CD8-positive, alpha-beta memory T cell (primary cell): ENCODE results near the gene CCDC32. TPM values are rescaled to one million over a fixed set of nuclear protein-coding genes. Genes with fewer than 3 reads are reported as not detected.
A peak's percentile ranks its signal among the peaks of the same experiment; 100 is the strongest.

Experiments used
- CTCF ChIA-PET: fragments of 350-600 bp; sonication (Branson Sonifier 250); formaldehyde crosslinking; loops from one replicate; lab custom pipeline; 2021; ENCODE audit warnings: antibody characterized with exemption; lab: Charles Lee
- POLR2A ChIA-PET: fragments of 350-600 bp; sonication (Branson Sonifier 250); formaldehyde crosslinking; loops from one replicate; lab custom pipeline; 2021; ENCODE audit warnings: antibody characterized with exemption; lab: Charles Lee
- DNase-seq, 5 donors: peaks; one replicate each; pipeline versions ENCODE4 v3.0.0 to v3.0.0-alpha.2; 2020 to 2022; ENCODE audit warnings: mixed read lengths in 1 of 5
- H3K27ac ChIP-seq: one replicate; pipeline ENCODE4 v1.7.0; 2013; ENCODE audit warnings: low read depth, mild to moderate bottlenecking, low read length, moderate library complexity
- H3K27me3 ChIP-seq: 2 replicates; pipeline ENCODE4 v1.7.0; 2013; ENCODE audit warnings: low read length, mild to moderate bottlenecking; ENCODE audit not compliant: insufficient read depth, poor library complexity, severe bottlenecking
- H3K36me3 ChIP-seq: 2 replicates; pipeline ENCODE4 v1.7.0; 2013; ENCODE audit warnings: mild to moderate bottlenecking, low read length, moderate library complexity; ENCODE audit not compliant: insufficient read depth
- H3K4me1 ChIP-seq: 2 replicates; pipeline ENCODE4 v1.7.0; 2013; ENCODE audit warnings: mild to moderate bottlenecking, low read length, moderate library complexity; ENCODE audit not compliant: insufficient read depth
- H3K4me3 ChIP-seq: 2 replicates; pipeline ENCODE4 v1.7.0; 2013; ENCODE audit warnings: mild to moderate bottlenecking, low read length
- H3K9me3 ChIP-seq: 2 replicates; pipeline ENCODE4 v1.7.0; 2013; ENCODE audit warnings: mild to moderate bottlenecking, low read length
- H3K27ac Mint-ChIP-seq, 8 donors: one replicate each; pipeline ENCODE4 v1.8.0; 2020 to 2021; ENCODE audit warnings: mixed read lengths in 8 of 8, mild to moderate bottlenecking in 6 of 8, inconsistent platforms in 3 of 8, moderate library complexity in 3 of 8
- H3K27me3 Mint-ChIP-seq, 2 donors: one replicate each; pipeline ENCODE4 v1.8.0; 2020 to 2021; ENCODE audit warnings: mixed read lengths in 2 of 2, mild to moderate bottlenecking in 1 of 2, moderate library complexity in 1 of 2
- H3K36me3 Mint-ChIP-seq, 3 donors: one replicate each; pipeline ENCODE4 v1.8.0; 2020 to 2021; ENCODE audit warnings: mixed read lengths in 3 of 3, inconsistent platforms in 1 of 3, mild to moderate bottlenecking in 1 of 3
- H3K4me1 Mint-ChIP-seq, 3 donors: one replicate each; pipeline ENCODE4 v1.8.0; 2020 to 2021; ENCODE audit warnings: mixed read lengths in 3 of 3, inconsistent platforms in 1 of 3, mild to moderate bottlenecking in 1 of 3
- H3K4me3 Mint-ChIP-seq, 7 donors: one replicate each; pipeline ENCODE4 v1.8.0; 2020 to 2021; ENCODE audit warnings: mixed read lengths in 7 of 7, mild to moderate bottlenecking in 6 of 7, moderate library complexity in 4 of 7, inconsistent platforms in 2 of 7
- H3K9me3 Mint-ChIP-seq, 5 donors: one replicate each; pipeline ENCODE4 v1.8.0; 2020 to 2022; ENCODE audit warnings: mixed read lengths in 5 of 5, mild to moderate bottlenecking in 3 of 5, moderate library complexity in 2 of 5, inconsistent platforms in 1 of 5
- polyA plus RNA-seq: library from polyadenylated mRNA; unstranded; fragments of 300-500 nt; fragmentation: Illumina TruSeq; gene quantifications from one replicate; pipeline ENCODE4 v1.2.3, GENCODE V29; 2021
- total RNA-seq, 2 experiments: library from RNA; stranded (reverse); gene quantifications; one replicate each; pipeline ENCODE4 v1.2.3, GENCODE V29; 2021

CCDC32 gene
- total and polyA plus RNA-seq, 3 experiments from 2014 or later, result 31.4 to 42.2 (median 34.9) TPM

DNA sequence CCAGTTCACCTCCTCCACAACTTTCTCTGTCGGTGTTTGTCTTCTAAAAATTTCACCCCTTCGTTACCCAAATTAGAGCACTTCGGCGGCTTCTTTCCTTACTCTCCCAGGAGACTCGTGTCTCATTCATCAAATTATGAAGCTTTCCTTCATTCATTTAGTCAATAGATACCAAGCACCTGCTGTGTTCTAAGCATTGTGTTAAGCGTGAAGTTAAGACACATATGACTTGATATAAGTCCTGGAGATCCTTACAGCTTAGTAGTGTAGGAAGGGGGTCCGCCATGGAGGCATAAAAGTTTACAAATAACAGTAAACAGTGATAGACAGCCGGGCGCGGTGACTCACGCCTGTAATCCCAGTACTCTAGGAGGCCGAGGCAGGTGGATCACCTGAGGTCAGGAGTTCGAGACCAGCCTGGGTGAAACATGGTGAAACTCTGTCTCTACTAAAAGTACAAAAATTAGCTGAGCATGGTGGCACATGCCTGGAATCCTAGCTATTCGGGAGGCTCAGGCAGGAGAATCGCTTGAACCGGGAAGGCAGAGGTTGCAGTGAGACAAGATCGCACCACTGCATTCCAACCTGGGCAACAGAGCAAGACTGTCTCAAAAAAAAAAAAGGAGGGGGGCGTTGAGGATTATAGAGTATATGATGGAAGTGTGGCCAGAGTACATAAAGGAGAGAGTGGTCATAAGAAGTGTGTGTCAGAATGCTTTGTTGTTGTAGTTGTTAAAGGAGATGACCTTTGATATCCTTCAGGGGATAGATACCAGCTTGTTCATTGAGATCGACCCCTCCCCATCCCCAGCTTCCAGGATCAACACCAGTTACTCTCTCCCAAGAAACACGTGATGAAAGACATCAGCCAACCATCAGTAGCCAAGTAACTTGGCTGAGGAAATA is 744 bp upstream of the CCDC32 start:
- Mint-ChIP-seq H3K9me3 (no peaks in the 10 kb centered on the region), H3K27ac (peak overlapping the region; percentile 88 to 100 (median 98)), H3K27me3 (peaks cover 0 to 5% of the 10 kb centered on the region in 2 donors), H3K4me1 (peaks cover 37 to 75% (median 65%) of the 10 kb centered on the region in 3 donors), H3K4me3 (peak overlapping the region; percentile 87 to 97 (median 95)), H3K36me3 (peaks cover 0 to 37% (median 9%) of the 10 kb centered on the region in 3 donors)
- Histone ChIP-seq H3K4me1 (peaks cover 27% of the 10 kb centered on the region), H3K4me3 (peak overlapping the region; percentile 100), H3K27ac (peak overlapping the region; percentile 99), H3K36me3 (no peaks in the 10 kb centered on the region), H3K27me3 (no peaks in the 10 kb centered on the region), H3K9me3 (no peaks in the 10 kb centered on the region)
- ChIA-PET POLR2A (interaction anchor here (0.6 to 1.5 kb wide), 2 partner anchors 24 to 328 kb away, joined by 3 to 10 read pairs; no protein-coding TSS in a partner anchor), CTCF (interaction anchor here (0.7 to 2.9 kb wide), 5 partner anchors 25 to 329 kb away, joined by 3 to 20 read pairs (median 4); partner anchors contain the start of gene VPS18)
- DNase-seq, result no peak

DNA sequence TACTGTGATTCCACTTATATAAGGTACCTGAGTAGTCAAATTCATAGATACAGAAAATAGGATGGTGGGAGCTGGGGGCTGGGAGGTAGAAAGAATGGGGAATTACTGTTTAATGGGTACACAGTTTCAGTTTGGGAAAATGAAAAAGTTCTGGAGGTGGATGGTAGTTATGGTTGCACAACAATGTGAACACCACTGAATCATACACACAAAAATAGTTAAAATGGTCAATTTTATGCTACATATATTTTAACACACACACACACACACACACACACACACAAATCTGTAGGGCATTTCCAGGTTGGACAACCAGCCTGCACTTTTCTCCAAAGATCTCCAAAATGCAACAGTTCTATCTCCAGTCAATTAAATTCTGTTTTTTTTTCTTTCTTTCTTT is 1.4 kb downstream of the CCDC32 start:
- Histone ChIP-seq H3K4me3 (no peak overlapping the region), H3K4me1 (peaks cover 15% of the 10 kb centered on the region), H3K36me3 (no peaks in the 10 kb centered on the region), H3K27ac (no peak overlapping the region), H3K9me3 (no peaks in the 10 kb centered on the region), H3K27me3 (no peaks in the 10 kb centered on the region)
- no peak for DNase-seq
- POLR2A ChIA-PET, result no interaction called here
- Mint-ChIP-seq H3K4me1 (peaks cover 26 to 72% (median 69%) of the 10 kb centered on the region in 3 donors), H3K36me3 (peaks cover 0 to 41% (median 16%) of the 10 kb centered on the region in 3 donors), H3K27ac (peak overlapping the region in 7 of 8 donors; percentile 37 to 96 (median 82)), H3K4me3 (peak overlapping the region; percentile 50 to 97 (median 72)), H3K27me3 (peaks cover 0 to 5% of the 10 kb centered on the region in 2 donors), H3K9me3 (no peaks in the 10 kb centered on the region)
- CTCF ChIA-PET, result no interaction called here

DNA sequence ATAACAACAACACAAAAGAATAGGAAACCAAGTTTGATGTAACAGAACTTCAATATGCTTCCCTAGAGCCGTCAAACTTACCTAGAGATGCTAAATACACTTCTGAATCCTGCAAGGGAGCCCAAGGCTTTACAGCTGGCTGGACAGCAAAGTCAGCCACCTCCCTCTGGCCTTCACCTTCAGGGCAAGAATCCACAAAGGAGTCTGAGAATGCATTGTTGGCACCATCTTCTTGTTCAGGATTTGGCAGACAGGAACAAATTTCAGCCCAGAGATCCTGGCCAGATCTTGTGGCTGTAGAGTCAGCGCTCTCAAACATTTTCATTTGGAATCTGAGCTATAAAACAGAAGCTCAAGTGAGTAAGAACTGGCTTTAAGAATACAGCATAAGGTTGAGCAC is 2.2 kb downstream of the CCDC32 start:
- H3K27ac Mint-ChIP-seq, result peak overlapping the region in 5 of 8 donors; percentile 38 to 89 (median 54)
- peaks cover 0 to 46% (median 16%) of the 10 kb centered on the region in 3 donors for H3K36me3 Mint-ChIP-seq
- Histone ChIP-seq H3K9me3 (no peaks in the 10 kb centered on the region), H3K36me3 (no peaks in the 10 kb centered on the region), H3K4me3 (no peak overlapping the region), H3K4me1 (peaks cover 14% of the 10 kb centered on the region), H3K27ac (no peak overlapping the region), H3K27me3 (no peaks in the 10 kb centered on the region)
- ChIA-PET CTCF (no interaction called here), POLR2A (no interaction called here)
- peaks cover 26 to 76% (median 75%) of the 10 kb centered on the region in 3 donors for H3K4me1 Mint-ChIP-seq
- H3K4me3 Mint-ChIP-seq, result peak overlapping the region in 6 of 7 donors; percentile 5 to 83 (median 42)
- H3K27me3 Mint-ChIP-seq, result peaks cover 0 to 5% of the 10 kb centered on the region in 2 donors
- no peak for DNase-seq
- H3K9me3 Mint-ChIP-seq, result no peaks in the 10 kb centered on the region

- no peak overlapping the region for H3K4me3 ChIP-seq
- Mint-ChIP-seq H3K9me3 (no peaks in the 10 kb centered on the region), H3K27ac (peak overlapping the region in 2 of 8 donors; percentile 0 to 17), H3K27me3 (no peaks in the 10 kb centered on the region), H3K4me3 (no peak overlapping the region), H3K36me3 (peaks cover 15 to 73% (median 29%) of the 10 kb centered on the region in 3 donors), H3K4me1 (peaks cover 13 to 72% (median 58%) of the 10 kb centered on the region in 3 donors)
- H3K4me1 ChIP-seq, result peaks cover 4% of the 10 kb centered on the region
- peaks cover 21% of the 10 kb centered on the region for H3K36me3 ChIP-seq
- ChIA-PET CTCF (interaction anchor here (1.3 kb wide), 1 partner anchor 10 kb away, joined by 4 read pairs; the partner anchor contains the start of gene RPUSD2), POLR2A (no interaction called here)
- H3K27me3 ChIP-seq, result no peaks in the 10 kb centered on the region
- no peak overlapping the region for H3K27ac ChIP-seq
- DNase-seq, result no peak
- H3K9me3 ChIP-seq, result no peaks in the 10 kb centered on the region
These were observed 5.7 kb downstream of the CCDC32 start for GRCh38 chr15:40558952-40559742.

DNA sequence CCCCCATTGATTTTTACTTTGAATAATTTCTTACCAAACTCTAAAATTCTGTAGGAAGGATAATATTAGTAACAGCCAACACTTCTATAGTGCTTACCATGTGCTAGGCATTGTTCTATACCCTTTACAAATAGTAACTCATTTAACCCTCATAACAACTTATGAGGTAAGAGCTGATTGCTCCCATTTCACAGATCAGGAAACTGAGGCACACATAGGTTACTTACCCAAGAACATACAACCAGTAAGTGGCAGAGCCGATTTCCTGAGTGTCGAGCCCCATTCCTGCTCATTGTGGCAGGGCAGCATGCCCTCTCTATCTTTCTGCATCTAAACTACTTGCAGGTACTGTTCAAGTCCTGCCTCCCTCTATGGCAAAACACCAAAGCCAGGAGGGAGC is 9.0 kb downstream of the CCDC32 start:
- no peaks in the 10 kb centered on the region for H3K27me3 Mint-ChIP-seq
- no peak overlapping the region for H3K4me3 ChIP-seq
- ChIA-PET POLR2A (no interaction called here), CTCF (no interaction called here)
- H3K27me3 ChIP-seq, result no peaks in the 10 kb centered on the region
- H3K9me3 ChIP-seq, result no peaks in the 10 kb centered on the region
- no peak overlapping the region for H3K27ac ChIP-seq
- H3K27ac Mint-ChIP-seq, result peak overlapping the region in 1 of 8 donors; percentile 12
- H3K4me1 ChIP-seq, result no peaks in the 10 kb centered on the region
- H3K36me3 Mint-ChIP-seq, result peaks cover 15 to 77% (median 32%) of the 10 kb centered on the region in 3 donors
- DNase-seq, result no peak
- H3K36me3 ChIP-seq, result peaks cover 30% of the 10 kb centered on the region
- H3K9me3 Mint-ChIP-seq, result no peaks in the 10 kb centered on the region
- H3K4me3 Mint-ChIP-seq, result no peak overlapping the region
- H3K4me1 Mint-ChIP-seq, result peaks cover 5 to 44% (median 29%) of the 10 kb centered on the region in 3 donors

DNA sequence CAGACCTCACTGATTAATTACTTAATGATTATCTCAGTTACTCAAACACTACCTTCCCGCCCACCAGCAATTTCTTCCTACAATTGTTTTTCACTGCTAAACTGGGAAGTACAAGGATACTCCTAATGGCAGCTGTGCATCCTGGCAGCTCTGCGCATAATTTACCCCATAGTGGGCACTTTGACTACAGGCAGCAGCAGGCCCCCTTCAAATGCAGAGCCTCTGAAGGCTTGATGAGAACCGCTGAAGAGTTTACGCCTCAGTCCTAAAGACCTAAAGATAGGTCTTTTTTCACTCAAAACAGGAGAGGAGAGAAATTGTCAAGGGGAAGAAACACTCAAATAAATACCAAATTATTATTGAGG is 10.7 kb downstream of the CCDC32 start:
- CTCF ChIA-PET, result no interaction called here
- Mint-ChIP-seq H3K4me3 (no peak overlapping the region), H3K4me1 (peaks cover 2 to 27% (median 15%) of the 10 kb centered on the region in 3 donors), H3K27me3 (no peaks in the 10 kb centered on the region), H3K36me3 (peaks cover 15 to 81% (median 23%) of the 10 kb centered on the region in 3 donors), H3K9me3 (no peaks in the 10 kb centered on the region), H3K27ac (peak overlapping the region in 1 of 8 donors; percentile 29)
- no peaks in the 10 kb centered on the region for H3K9me3 ChIP-seq
- H3K36me3 ChIP-seq, result peaks cover 38% of the 10 kb centered on the region
- H3K27me3 ChIP-seq, result no peaks in the 10 kb centered on the region
- H3K4me3 ChIP-seq, result no peak overlapping the region
- no peaks in the 10 kb centered on the region for H3K4me1 ChIP-seq
- no peak overlapping the region for H3K27ac ChIP-seq
- POLR2A ChIA-PET, result no interaction called here
- no peak for DNase-seq

- no peak overlapping the region for H3K4me3 Mint-ChIP-seq
- ChIA-PET CTCF (no interaction called here), POLR2A (no interaction called here)
- H3K36me3 Mint-ChIP-seq, result peaks cover 13 to 75% (median 25%) of the 10 kb centered on the region in 3 donors
- no peaks in the 10 kb centered on the region for H3K27me3 Mint-ChIP-seq
- H3K9me3 ChIP-seq, result no peaks in the 10 kb centered on the region
- no peaks in the 10 kb centered on the region for H3K9me3 Mint-ChIP-seq
- H3K4me1 ChIP-seq, result no peaks in the 10 kb centered on the region
- H3K27ac Mint-ChIP-seq, result peak overlapping the region in 1 of 8 donors; percentile 68
- H3K4me3 ChIP-seq, result no peak overlapping the region
- no peak overlapping the region for H3K27ac ChIP-seq
- H3K36me3 ChIP-seq, result peaks cover 26% of the 10 kb centered on the region
- no peaks in the 10 kb centered on the region for H3K27me3 ChIP-seq
- no peak for DNase-seq
- H3K4me1 Mint-ChIP-seq, result peaks cover 0 to 4% (median 0%) of the 10 kb centered on the region in 3 donors
These were observed 14.4 kb downstream of the CCDC32 start for GRCh38 chr15:40550341-40551037.
